HCT116 (cell line): ENCODE measurements around the gene CTNNA2.

Source experiments
- EGR1 ChIP-seq: IDR thresholded peaks from 2 replicates; pipeline ENCODE4 v1.6.1; 2012; ENCODE audit warnings: low read depth
- POLR2A ChIP-seq: IDR thresholded peaks from 2 replicates; pipeline ENCODE4 v1.7.0; 2011; ENCODE audit warnings: borderline replicate concordance; ENCODE audit not compliant: insufficient read depth, insufficient read length; ENCODE audit errors: extremely low read depth
- SP1 ChIP-seq: IDR thresholded peaks from 2 replicates; pipeline ENCODE4 v1.6.1; 2012; ENCODE audit warnings: low read depth
- TF ChIP-seq, protein P1 (sequence below): IDR thresholded peaks from 2 replicates; pipeline ENCODE4 v1.6.1; 2012
- TF ChIP-seq, protein P2 (sequence below), 3 experiments: fragments of 200-600 bp in 1 of 3; sonication (generic) in 1 of 3; IDR thresholded peaks in 2 of 3; conservative IDR thresholded peaks in 1 of 3; 2 replicates each; pipeline ENCODE4 v1.5.1; 2012 to 2017; ENCODE audit warnings: low read depth in 2 of 3, low read length in 2 of 3, antibody characterized with exemption in 1 of 3, borderline replicate concordance in 1 of 3, control low read depth in 1 of 3, mild to moderate bottlenecking in 1 of 3, mixed read lengths in 1 of 3, mixed run types in 1 of 3, moderate library complexity in 1 of 3; ENCODE audit not compliant: insufficient read depth in 1 of 3
- TF ChIP-seq, protein P3 (sequence below): IDR thresholded peaks from 2 replicates; pipeline ENCODE4 v1.6.1; 2012; ENCODE audit warnings: low read depth

DNA sequence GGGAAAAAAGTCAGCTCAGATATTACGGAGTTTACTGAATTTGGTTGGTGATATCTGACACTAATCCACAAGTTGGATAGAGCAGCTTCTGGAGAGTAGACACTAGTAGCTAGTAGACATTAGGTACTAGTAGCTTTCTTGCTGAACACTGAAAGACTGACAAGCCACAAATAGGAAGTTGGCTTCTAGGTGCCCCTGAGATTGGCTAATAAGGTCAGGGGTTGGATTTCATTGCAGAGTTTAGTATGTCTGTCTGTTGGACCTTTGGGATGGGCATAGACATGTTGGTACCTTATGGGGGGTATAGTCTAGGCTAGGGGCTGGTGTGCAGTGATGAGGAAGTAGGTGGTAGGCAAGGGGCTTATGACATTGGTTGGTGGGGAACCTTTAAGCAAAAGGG is 956.6 kb downstream of the CTNNA2 start:
- no peak for TF ChIP-seq POLR2A
- TF ChIP-seq, protein P1, sequence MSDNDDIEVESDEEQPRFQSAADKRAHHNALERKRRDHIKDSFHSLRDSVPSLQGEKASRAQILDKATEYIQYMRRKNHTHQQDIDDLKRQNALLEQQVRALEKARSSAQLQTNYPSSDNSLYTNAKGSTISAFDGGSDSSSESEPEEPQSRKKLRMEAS, result no peak
- TF ChIP-seq, protein P2, sequence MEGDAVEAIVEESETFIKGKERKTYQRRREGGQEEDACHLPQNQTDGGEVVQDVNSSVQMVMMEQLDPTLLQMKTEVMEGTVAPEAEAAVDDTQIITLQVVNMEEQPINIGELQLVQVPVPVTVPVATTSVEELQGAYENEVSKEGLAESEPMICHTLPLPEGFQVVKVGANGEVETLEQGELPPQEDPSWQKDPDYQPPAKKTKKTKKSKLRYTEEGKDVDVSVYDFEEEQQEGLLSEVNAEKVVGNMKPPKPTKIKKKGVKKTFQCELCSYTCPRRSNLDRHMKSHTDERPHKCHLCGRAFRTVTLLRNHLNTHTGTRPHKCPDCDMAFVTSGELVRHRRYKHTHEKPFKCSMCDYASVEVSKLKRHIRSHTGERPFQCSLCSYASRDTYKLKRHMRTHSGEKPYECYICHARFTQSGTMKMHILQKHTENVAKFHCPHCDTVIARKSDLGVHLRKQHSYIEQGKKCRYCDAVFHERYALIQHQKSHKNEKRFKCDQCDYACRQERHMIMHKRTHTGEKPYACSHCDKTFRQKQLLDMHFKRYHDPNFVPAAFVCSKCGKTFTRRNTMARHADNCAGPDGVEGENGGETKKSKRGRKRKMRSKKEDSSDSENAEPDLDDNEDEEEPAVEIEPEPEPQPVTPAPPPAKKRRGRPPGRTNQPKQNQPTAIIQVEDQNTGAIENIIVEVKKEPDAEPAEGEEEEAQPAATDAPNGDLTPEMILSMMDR (IDR thresholded peaks at IDR 0.05 in 2 of 3, conservative IDR thresholded peaks at IDR 0.05 in 1 of 3; ENCODE audit: borderline replicate concordance in 1 of 3, insufficient read depth in 1 of 3, low read depth in 2 of 3, low read length in 2 of 3), result no peak
- TF ChIP-seq, protein P3, sequence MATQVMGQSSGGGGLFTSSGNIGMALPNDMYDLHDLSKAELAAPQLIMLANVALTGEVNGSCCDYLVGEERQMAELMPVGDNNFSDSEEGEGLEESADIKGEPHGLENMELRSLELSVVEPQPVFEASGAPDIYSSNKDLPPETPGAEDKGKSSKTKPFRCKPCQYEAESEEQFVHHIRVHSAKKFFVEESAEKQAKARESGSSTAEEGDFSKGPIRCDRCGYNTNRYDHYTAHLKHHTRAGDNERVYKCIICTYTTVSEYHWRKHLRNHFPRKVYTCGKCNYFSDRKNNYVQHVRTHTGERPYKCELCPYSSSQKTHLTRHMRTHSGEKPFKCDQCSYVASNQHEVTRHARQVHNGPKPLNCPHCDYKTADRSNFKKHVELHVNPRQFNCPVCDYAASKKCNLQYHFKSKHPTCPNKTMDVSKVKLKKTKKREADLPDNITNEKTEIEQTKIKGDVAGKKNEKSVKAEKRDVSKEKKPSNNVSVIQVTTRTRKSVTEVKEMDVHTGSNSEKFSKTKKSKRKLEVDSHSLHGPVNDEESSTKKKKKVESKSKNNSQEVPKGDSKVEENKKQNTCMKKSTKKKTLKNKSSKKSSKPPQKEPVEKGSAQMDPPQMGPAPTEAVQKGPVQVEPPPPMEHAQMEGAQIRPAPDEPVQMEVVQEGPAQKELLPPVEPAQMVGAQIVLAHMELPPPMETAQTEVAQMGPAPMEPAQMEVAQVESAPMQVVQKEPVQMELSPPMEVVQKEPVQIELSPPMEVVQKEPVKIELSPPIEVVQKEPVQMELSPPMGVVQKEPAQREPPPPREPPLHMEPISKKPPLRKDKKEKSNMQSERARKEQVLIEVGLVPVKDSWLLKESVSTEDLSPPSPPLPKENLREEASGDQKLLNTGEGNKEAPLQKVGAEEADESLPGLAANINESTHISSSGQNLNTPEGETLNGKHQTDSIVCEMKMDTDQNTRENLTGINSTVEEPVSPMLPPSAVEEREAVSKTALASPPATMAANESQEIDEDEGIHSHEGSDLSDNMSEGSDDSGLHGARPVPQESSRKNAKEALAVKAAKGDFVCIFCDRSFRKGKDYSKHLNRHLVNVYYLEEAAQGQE, result no peak
- no peak for TF ChIP-seq SP1
- no peak for TF ChIP-seq EGR1
